22Rv1 (cell line): ENCODE measurements around the gene RAB15.

Source experiments
- H3K27ac ChIP-seq: fragments of 450-650 bp; 2 replicates; pipeline ENCODE4 v1.5.1; 2017
- CTCF ChIP-seq: fragments of 450-650 bp; IDR thresholded peaks from 2 replicates; pipeline ENCODE4 v1.5.1; 2017; ENCODE audit warnings: mild to moderate bottlenecking
- ZFX ChIP-seq: fragments of 450-650 bp; IDR thresholded peaks from 2 replicates; pipeline ENCODE4 v1.6.1; 2017; ENCODE audit warnings: antibody characterized with exemption, borderline replicate concordance

Gene RAB15

GRCh38 chr14:64948612-64949210, 23.4 kb downstream of the RAB15 start:
- TF ChIP-seq ZFX (no peak), CTCF (no peak)
- H3K27ac ChIP-seq, result no peak overlapping the region

GRCh38 chr14:64947710-64948611, 24.2 kb downstream of the RAB15 start:
- TF ChIP-seq CTCF, result no peak
- no peak for TF ChIP-seq ZFX
- no peak overlapping the region for H3K27ac ChIP-seq

GRCh38 chr14:64946310-64947045, 25.7 kb downstream of the RAB15 start:
- H3K27ac ChIP-seq, result no peak overlapping the region
- TF ChIP-seq ZFX (no peak), CTCF (no peak)

- no peak for TF ChIP-seq CTCF
- no peak for TF ChIP-seq ZFX
- H3K27ac ChIP-seq, result no peak overlapping the region
Measured at GRCh38 chr14:64945431-64946178, 26.5 kb downstream of the RAB15 start.

GRCh38 chr14:64944861-64945260, 27.3 kb downstream of the RAB15 start:
- H3K27ac ChIP-seq, result no peak overlapping the region
- no peak for TF ChIP-seq CTCF

- H3K27ac ChIP-seq, result no peak overlapping the region
- no peak for TF ChIP-seq ZFX
- no peak for TF ChIP-seq CTCF
Measured at GRCh38 chr14:64944041-64944440, 28.1 kb downstream of the RAB15 start.
